HG03280 (cell line): ENCODE results near the gene VPS13A.
A peak's percentile ranks its signal among the peaks of the same experiment; 100 is the strongest.

Experiments
- ATAC-seq: cut with Tn5 transposase; IDR thresholded peaks from one replicate; pipeline ENCODE4 v1.9.1; 2021; ENCODE audit warnings: mild to moderate bottlenecking, moderate library complexity; ENCODE audit not compliant: unreplicated experiment

The VPS13A gene

DNA sequence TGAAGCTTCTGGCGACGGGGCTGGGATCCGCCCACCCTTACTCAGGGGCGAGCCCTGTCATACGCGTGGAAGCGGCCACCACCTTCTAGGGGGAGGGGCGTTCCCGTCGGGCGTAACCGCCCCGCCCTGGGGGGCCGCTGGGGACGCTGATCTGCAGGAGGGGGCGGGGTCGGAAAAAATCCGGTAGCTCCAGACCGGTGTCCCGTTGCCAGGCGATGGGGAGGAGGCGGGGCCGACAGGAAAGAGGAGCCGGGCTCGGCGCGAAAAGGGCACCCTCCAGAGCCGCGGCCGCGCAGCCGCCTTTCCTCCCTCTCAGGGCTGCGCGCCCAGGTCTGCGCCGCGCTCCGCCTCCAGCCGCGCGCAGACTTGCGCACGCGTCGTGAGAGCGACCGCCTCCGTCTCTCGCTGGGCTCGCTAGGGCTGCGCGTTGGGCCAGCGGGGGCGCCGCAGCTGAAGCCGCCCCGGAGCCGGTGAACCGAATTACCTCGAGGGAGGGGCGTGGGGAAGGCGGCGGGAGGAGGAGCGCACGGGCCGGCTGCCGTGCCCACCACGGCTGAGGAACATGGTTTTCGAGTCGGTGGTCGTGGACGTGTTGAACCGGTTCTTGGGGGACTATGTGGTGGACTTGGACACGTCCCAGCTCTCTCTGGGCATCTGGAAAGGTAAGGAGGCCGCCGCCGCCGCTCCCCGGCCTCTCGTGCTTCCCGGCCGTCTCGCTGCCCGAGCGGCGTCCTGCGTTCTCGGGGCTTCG, at the start of gene VPS13A:
Gene VPS13A, plus strand, starts transcription at position 392 of the 751 bp plus-strand sequence. Its CDS starts 171 bp downstream, at position 563.
- ATAC-seq, result peak; percentile 83

DNA sequence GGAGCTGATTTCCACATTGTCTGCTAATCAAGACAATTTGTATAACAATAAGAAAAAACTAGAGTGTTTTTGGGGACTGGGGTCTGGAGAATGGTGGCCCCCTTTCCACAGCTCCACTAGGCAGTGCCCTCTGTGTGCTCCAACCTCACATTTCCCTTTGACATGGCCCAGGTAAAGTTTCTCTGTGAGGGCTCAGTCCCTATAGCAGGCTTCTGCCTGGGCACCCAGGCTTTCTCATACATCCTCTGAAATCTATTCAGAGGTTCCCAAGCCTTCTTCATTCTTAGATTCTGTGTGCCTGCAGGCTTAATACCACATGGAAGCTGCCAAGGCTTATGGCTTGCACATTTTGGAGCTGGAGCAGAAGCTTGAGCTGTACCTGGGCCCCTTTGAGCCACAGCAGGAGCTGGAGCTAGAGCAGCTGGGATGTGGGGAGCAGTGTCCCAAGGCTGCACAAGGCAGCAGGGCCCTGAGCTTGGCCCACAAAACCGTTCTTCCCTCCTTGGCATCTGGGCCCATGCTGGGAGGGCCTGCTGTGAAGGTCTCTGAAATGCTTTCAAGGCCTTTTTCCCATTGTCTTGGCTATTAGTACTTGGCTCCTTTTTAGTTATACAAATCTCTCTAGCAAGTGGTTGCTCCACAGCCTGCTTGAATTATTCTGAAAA, 49.1 kb upstream of the VPS13A start:
- no peak for ATAC-seq

DNA sequence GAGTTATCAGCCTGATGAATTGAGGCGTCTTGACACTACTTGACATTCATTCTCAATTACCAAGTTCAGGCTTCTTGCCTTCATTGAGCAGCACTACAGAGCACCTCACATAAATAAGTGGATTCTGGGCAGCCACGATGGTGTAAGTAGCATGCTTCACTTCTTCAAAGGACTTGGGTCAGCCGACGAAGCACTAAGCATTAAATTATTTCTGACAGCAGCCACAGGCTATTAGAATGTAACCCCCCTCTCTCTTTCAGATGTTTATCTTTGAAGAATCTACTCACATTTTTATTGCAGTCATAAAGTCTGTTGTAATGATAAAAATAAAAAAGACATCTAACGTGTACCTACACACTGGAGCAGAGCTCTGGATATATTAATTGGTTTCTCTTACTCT, 45.9 kb upstream of the VPS13A start:
- no peak for ATAC-seq

DNA sequence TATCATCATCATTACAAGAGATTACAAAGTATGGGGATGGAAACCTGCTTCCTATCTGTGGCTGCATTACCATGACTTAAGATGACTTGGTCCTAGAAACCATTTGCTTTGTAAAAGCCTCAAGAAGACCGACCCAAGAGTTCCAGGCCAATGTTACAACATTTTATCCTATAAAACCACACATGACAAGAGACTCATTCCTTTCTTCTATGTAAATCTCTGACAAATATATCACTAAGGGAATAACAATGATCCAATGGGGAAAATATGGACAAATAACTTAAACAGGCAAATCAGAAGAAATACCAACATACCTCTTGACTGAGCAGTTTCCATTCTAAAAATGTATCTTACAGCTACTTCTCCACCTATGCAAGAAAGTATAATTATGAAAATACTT, 44.3 kb upstream of the VPS13A start:
- ATAC-seq, result no peak

DNA sequence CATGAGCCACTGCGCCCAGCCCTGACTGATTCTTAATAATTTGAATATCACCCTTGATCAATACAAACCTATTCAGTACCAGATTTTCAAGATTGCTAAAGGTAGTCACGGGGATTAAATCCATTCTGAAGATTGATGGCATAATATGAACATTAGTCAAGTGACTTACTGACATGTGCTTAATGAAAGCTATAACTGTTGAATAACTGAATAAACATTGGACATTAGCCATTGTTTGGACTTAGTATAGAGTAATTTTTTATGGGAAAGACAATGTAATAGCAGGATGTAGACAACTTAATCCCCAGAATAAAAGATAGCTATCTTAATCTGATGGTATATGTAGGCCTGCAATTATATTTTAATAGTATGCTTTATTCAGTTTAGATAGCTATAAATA, 35.0 kb upstream of the VPS13A start:
- no peak for ATAC-seq

DNA sequence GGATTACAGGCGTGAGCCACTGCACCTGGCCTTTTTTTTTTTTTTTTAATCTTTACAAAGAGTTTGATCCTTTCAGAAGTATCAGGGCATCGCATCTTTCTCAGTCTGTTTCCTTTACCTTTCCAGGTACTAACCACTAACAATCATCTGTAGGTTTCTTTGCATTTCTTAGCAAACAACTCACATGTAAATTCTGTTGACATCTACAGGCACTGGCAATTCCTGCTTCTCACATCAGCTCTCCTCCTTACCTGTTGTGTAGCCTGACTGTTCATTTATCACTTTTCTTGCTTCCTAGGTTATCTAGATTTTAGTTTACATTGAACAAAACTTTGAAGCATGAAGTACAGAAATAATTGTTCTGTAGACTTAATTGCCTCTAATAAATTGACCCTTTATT, 27.5 kb upstream of the VPS13A start:
- no peak for ATAC-seq

DNA sequence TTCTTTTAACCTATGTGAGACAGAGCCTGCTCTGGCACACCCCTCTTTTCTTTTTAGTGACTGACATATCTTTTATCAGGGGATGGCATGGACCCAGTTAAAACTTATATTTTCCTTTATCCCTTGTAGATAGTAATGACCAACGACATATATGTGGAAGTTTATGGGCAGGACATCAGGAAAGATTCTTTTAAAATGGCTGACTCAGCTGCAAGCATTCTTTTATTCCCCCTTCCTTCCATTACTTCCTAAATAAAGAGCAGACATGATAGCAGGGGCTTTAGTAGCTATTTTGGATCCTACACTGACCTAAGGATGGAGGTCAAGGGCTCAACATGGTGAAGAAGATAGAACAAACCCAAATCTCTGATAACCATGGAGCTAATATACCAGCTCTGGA, 25.0 kb upstream of the VPS13A start:
- no peak for ATAC-seq

DNA sequence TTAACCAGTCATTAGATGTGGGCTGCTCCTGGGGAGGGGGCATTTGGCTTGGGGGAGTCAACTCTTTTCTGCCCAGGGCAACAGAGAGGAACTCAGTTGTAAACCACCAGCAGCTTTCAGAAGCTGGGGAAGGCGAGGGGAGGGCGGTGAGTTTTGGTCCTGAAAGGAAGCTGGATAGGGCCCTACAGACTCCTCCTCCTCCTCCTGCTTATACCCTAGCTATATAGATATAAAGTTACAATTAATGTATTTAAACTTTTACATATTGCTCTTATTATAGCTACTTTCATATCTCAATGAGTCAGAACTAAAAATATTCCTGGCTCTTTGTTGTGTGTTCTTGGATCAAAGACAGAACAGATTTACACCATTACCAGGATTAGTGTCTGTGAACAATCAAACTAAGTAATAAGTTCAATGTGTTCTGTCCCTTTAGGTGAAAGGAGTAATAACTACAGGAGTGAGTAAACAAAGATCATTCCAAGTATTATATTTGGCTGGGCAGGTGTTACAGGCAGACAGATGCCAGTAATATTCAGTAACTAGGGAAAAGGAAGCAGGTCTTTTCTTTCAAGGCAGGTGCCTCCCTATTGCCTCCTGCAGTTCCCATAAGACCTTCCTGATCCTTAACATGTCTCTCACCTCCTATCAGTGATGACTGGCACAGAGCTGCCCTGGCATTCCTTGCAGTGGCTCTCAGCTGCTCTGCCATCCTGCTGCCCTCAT, 20.5 kb upstream of the VPS13A start:
- ATAC-seq, result no peak

DNA sequence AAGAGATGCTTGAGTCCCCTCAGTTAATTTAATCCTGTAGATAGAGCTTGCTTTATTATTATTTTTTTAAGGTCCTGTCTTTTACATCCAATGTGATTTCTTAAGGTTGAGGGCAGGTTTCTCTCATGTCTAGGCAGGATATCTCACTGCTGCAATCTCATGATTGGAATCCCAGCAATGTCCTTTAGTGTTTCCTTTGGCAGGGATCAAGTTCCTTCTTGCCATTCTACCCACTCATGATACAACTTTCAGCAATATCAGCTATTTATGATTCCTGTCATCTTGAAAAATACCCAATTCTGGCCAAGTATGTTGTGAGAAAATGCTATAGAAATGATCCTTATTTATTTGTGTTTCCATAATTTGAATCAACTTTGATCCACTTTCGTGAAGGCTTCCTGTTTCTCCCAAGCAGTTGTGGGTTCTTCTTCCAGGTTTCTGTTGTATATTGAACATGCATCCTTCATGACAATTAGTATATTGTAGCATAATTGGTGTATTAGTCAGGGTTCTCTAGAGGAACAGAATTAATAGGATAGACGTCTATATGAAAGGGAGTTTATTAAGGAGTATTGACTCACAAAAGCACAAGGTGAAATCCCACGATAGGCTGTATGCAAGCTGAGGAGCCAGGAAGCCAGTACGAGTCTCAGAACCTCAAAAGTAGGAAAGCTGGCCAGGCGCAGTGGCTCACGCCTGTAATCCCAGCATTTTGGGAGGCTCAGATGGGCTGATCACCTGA, 18.4 kb upstream of the VPS13A start:
- ATAC-seq, result no peak

DNA sequence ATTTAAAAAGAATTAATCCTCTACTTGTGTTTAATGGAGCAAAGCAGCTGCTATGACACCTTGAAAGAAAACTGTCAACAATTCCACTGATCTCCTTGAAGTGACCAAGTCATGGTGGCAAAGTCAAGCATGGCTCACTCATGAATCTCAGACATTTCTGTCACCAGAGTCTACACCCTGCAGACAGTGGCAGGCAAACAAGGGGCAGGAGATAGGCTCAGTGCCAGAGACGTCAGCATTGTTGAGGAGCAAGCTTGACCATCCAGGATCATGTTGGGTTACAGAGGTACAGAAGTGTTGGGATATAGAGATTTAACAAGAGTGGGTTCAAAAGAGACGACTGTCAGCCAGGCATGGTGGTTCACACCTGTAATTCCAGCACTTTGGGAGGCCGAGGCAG, 16.1 kb upstream of the VPS13A start:
- ATAC-seq, result no peak

DNA sequence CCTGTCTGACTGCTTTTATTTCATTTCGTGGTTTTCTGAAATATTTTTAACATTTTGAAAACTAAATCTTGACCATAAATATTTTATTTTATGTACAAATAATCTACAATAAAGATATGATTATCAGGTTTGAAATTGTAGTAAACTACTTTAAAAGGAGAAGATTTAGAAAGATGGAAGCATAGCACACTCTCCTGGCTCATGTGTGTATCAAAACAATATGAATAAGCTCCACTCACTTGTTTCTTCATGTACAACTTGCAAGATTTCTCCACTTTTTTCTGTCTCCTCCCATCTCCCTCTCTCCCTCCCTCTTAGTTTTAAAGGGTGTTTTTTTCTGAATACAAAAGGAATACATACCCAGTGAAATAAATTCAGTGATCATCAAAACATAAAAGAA, 15.4 kb upstream of the VPS13A start:
- no peak for ATAC-seq

DNA sequence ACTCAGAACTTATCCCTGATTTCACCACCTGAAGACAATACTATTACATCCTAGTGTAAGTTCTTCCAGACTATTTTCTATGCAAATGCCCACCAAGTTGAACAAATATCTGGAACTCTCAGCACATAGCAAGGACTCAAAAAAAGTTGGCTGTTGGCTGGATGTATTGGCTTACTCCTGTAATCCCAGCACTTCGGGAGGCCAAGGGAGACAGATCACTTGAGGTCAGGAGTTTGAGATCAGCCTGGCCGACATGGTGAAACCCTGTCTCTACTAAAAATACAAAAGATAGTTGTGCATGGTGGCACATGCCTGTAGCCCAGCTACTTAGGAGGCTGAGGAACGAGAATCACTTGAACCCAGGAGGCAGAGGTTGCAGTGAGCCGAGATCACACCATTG, 15.0 kb upstream of the VPS13A start:
- no peak for ATAC-seq

DNA sequence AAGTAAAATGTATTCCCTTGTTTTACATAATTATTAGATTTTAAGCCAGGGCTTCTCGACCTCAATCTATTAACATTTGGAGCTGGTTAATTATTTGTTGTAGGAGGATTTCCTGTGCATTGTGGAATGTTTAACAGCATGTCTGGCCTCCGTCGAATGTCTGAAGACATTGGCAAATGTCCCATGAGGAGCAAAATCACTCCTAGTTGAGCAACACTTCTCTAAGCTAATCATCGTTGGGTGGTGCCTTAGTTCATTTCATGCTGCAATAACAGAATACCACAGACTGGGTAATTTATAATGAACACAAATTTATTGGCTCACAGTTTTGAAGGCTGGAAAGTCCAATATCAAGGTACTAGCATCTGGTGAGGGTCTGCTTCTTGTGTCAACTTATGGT, 13.4 kb upstream of the VPS13A start:
- no peak for ATAC-seq

DNA sequence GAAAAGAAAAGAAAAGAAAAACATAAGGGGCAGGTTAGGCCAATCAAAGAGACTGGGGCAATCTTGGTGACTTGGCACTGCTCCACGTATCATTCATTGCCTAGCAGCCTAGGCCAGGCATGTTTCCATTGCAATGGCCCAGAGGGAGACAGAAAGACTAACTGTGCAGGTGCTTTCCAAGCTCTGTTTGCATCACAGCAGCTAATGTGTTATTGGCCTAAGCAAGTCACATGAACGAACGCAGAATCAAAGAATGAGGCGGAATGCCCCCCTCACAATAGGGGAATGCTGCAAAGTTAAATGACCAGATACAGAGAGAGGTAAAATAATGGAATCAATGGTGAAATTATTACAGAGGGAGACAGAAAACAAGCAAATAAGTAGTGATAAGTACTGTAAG, 11.1 kb upstream of the VPS13A start:
- no peak for ATAC-seq

DNA sequence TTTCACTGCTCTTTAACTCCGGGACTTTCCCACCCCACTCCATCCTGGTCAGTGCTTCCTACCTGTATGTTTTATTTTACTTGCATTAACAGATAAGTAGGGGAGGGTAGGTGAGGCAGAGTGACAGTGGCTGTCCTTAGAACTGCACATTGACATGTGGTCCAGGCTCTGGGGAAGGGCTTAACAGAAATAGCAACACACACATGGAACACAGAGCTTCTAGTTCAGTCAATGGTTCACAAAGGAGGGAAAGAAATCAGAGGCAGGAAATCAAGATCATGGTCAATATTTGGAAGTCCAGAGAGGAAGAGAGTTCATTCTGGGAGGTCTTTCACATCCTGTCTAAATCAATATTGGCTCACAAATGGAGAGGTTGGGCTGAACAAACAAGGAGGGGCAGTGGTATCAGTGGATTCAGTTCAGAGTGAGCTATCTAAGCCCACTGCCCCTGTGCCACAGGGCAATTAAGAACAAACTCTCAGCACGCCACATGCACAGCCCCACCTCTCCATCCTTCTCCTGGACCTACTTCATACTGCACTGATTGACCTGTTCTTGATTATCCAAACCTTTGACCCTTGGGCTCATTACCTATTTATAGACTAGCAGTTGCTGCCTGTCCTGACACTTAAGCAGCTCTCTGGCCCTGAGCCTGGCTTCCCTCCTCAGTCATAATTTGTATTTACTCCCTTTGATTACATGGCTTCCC, 6.2 kb upstream of the VPS13A start:
- ATAC-seq, result no peak

DNA sequence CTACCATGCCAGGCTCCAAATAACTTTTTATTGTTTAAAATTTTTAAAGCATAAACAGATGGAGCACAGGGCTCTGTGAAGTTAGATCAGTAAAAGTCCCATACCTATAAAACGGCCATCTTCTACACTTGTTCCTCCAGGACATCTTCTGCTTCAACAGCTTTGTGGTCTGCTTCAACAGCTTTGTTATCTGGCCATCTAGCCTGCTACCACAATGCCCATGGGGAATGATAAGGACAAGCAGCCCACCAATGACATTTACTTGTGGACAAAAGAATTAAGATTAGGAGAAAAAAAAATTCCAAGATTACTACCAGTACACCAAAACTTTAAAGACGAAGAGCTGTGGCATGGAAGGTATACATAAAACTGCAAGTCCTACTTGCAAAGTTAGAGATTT, 2.2 kb upstream of the VPS13A start:
- no peak for ATAC-seq

DNA sequence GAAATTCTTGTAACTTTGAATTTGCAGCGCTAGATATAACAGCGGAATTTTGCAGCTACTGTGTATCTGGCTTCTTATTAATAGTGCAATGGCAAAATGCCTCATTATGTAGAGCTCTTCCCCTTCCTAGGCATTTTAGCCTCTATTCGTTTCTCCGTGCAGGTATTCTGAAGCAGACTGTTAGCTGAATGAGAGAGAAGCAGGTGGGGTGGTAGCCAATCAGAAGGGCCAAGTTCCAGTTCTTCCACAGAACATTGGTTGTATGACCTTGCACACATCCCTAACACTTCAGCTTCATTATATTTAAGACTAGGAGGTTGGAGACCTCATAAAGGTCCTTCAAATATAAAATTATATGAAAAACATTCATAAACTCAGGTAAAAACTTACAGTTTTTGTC, 1.2 kb upstream of the VPS13A start:
- ATAC-seq, result no peak

DNA sequence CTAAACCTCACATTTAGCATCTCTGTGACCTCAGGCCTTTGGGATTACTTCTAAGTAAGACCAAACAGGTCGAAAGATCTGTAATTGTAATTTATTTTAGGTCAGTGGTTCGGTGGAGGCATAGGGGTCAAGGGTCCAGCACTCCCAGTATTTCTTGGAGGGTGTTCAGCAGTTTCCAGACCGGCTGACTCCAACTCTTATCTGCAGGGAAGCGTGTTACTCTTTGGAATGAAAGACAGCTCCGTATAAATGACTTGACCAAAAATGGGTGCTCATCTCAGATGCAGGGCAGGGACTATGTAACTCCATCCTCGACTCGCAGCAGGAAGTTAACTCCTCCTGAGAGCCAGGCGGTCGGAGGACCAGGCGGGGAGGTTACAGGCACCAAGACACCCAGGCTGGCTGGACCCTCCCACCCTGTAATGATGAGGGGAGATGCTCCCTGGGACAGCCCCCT, 620 bp upstream of the VPS13A start:
- no peak for ATAC-seq

DNA sequence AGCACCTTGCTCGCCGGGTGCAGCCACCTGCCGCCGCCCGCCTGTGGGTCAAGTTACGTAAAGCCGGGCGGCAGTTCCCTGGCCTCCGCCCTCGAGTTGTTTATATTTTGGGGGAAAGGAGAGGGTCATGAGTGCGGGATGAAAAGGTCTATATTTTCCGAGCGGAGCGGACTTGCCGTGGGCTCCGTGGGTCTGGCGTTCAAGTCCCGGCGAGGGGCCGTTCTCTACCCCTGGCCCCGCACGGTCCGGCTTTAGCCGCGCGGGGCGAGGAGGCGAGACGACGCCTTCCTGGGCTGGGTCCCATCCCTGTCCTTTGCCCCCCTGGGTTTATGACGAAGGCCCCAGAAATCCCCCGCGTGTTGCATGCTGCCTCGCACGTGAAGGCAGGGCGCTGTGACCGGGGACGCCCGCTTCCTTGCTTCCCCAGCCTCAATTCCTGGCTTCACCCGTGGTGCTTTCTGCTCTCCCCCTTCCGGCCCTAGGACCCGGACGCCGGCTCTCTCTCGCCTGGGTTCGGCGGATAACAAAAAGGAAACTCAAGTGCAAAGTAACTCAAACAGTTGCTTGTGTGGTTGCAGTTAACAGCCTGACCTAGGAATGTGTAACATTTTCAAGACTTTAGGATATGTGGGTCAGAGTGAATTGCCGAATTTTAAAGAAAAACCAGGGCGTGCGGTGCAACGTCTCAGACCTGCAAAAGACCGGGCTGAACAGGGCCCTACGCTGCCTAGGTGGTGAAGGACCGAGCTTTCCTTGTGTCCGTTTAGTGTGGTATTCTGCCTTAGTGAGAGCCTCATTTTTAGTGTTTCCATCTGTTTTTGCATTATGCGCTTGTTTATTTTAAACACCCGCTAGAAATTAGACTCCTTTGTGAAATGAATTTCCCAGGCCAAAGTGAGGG, 810 bp downstream of the VPS13A start:
- ATAC-seq, result peak; percentile 17

DNA sequence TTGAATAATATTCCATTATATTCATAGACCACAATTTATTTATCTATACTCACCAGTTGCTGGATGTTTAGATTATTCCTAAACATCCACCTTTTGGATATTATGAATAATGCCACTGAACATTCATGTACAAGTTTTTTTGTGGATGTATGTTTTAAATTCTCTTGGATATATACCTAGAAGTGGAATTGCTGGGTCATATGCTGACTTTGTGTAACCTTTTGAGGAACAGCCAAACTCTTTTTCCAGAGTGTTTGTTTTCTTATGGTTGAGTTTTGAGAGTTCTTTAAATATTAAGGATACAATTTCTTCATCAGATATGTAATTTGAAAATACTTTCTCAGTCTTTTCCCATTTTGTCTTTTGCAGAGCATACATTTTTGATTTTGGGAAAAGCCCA, 2.7 kb downstream of the VPS13A start:
- ATAC-seq, result no peak
